Skeletal muscle cell (primary cell): Measurements from ENCODE around the gene PRKCA.

Experiments
- DNase-seq: peaks from one replicate; pipeline ENCODE4 v3.0.0-alpha.2; 2010; ENCODE audit warnings: low read depth
- H3K4me3 ChIP-seq: 2 replicates; pipeline ENCODE4 v1.5.1; 2011; ENCODE audit warnings: low read depth, mild to moderate bottlenecking, control low read depth, low read length, moderate library complexity

The PRKCA gene

GRCh38 chr17:66403846-66404556, 101.6 kb downstream of the PRKCA start:
- H3K4me3 ChIP-seq: no peak overlapping the region
- no peak for DNase-seq

GRCh38 chr17:66405836-66406677, 103.6 kb downstream of the PRKCA start:
- DNase-seq: no peak
- no peak overlapping the region for H3K4me3 ChIP-seq

DNA sequence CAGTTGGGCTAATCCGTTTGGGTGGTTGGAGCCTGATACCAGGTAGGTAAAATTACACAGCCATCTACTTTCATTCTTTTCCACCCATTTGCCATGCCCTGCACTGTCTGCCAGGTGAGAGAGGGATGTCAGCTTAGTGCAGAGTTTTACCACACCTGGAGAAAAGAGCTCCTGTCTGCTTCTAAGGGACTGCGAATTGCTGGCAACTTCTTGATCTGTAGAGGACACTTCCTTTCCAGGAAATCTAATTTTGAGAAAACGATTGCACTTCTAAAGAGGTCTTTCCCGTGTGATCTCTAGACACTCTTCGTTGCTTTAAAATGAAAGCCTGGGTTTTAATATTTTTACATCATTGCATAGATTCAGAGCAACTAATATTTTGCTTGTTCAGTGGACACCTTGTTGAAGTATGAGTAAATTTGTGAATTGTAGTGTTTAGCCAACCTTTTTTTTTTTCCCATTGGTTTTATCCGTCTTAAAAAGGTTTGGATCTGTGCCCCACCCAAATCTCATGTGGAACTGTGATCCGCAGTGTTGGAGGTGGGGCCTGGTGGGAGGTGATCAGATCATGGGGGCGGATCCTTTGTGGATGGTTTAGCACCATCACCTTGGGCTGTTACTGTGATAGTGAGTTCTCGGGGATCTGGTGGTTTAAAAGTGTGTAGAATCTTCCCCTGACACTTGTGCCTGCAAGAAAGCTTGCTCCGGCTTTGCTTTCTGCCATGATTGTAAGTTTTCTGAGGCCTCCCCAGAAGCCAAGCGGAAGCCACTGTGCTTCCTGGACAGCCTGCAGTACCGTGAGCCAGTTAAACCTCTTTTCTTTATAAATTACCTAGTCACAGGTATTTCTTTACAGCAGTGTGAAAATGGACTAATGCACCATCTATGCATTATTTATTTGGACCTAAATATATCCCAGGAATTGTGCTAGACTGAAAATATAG, 104.6 kb downstream of the PRKCA start:
- DNase-seq: no peak
- H3K4me3 ChIP-seq: no peak overlapping the region

DNA sequence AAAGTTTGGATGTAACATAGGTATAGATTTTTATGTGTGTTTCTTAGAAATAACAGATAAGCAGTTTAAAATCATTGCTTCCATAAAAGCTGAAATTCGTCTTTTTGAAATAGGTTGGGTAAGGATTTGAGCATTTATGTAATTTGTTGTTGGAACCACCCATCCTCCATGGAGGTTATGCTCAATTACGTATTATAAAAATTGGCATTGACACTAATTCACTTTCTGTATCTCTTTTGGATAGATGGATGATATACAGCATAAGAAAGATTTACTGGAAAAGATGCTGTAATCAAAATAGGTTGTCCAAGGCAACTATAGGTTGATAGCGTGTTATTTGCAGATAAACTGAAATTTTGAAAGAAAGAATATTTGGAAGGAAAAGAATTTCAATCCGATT, 105.5 kb downstream of the PRKCA start:
- DNase-seq: no peak
- no peak overlapping the region for H3K4me3 ChIP-seq

DNA sequence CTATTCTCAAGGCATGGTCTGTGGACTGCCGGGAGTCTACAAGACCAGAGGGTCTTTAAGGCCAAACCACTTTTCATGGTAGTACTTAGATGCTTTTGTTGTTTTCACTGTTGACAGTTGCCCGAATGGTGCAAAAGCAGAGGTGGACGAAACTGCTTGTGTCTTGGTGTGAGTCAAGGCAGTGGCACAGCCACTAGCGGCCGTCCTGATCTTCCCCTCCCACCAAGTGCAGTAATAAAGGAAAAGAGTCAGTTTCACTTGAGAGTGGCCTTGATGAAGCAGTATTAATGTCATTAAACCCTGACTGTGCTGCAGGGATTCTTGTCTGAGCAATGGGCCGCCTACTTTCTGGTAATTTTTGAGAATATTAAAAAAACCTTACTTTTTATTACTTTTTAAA, 109.1 kb downstream of the PRKCA start:
- DNase-seq: no peak
- no peak overlapping the region for H3K4me3 ChIP-seq

GRCh38 chr17:66412857-66413558, 110.6 kb downstream of the PRKCA start:
- no peak for DNase-seq
- no peak overlapping the region for H3K4me3 ChIP-seq

DNA sequence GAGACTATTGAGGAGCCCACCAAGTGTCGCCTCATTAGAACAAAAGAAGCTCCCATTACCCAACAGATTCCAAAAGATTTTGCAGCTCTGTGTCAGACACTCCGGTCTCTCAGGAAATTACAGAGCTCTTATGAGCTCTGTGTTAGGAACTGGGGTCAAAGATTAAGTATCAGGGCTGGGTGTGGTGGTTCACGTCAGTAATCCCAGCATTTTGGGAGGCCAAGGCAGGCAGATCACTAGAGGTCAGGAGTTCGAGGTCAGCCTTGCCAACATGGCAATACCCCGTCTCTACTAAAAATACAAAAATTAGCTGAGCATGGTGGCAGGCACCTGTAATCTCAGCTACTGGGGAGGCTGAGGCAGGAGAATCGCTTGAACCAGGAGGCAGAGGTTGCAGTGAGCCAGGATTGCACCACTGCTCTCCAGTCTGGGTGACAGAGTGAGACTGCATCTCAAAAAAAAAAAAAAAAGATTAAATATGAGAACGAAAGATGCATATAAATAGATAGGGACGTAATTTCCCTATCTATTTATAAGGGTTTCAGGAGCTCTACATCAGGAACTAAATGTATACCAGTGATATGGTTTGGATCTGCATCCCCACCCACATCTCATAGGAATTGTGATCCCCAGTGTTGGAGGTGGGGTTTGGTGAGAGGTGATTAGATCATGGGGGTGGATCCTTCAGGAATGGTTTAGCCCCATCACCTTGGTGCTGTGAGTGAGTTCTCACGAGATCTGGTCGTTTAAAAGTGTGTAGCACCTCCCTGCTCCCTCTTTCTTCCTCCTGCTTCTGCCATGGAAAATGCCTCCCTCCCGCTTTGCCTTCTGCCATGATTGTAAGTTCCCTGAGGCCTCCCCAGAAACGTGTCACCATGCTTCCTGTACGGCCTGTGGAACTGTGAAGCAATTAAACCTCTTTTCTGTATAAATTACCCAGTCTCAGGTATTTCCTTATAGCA, 111.4 kb downstream of the PRKCA start:
- no peak overlapping the region for H3K4me3 ChIP-seq
- DNase-seq: no peak

GRCh38 chr17:66414561-66415175, 112.3 kb downstream of the PRKCA start:
- no peak overlapping the region for H3K4me3 ChIP-seq
- no peak for DNase-seq

DNA sequence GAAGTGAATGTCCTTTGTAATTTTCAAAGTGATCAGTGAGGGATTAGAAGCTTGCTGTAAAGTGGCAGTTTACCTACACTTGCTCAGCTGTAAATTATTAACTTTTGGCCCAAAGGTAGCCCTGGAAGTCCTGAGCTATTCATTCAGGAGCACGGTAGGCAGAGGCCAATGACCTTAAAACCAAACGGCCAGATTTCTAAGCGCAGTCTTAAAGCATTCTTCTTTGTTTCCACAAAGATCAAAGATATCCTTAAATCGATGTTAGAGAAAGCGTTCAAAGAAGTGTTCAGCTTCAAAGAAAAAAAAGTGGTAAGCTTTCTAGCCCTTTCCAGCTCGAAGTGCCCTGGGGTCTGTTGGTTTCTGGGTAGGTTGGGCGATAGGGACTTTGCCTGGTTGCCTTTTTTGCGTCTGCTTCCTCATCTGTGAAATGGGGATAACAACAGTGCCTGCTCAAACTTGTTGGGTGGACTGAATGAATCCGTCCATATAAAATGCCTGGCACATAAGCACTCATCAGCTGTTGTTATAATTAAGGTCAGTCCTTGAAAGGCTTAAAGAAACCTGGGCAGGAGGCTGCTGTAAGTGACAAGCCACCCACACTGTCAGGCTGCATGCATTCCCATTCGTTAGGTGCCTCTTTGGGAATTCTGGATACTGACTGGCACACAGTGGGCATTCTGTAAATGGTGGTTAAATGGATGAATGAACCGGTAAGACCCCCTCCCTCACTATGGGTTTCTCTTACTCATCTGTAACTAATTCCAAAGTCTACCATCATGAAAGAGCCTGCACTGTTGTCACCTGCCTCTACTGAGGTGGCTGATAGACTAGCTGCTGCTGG, 113.2 kb downstream of the PRKCA start:
- no peak overlapping the region for H3K4me3 ChIP-seq
- no peak for DNase-seq

DNA sequence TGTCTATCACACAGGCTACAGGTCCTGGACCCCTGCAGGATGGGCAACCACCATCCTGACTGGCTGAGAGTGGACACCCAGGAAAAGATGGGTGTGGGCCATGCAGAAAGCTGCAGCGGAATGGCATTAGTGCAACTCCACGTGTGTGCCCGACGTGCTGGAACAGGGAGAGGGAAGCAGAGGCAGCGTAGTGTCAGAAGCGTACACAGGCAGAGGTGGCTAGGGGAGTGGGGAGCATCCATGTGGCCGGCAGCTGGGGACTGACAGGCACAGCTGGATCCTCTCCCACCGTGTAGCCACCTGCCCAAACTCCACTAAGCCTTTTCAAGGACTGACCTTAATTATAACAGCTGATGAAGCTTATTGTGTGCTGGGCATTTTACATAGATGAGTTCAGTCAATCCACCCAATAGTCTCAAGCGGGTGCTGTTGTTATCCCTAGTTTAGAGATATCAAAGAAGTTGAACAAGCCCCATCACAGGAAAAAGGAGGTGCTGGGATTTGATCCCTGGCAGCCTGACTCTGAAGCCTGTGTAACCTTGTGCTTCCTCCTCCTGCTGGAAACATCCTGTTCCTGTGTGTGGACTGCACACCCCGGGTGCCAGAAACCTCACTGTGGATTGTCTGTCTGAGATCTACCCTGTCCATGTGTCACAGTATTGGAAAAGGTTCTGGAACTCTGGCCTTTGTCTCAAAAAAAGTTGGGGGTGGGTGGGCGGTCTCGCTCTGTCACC, 114.0 kb downstream of the PRKCA start:
- H3K4me3 ChIP-seq: no peak overlapping the region
- DNase-seq: no peak

GRCh38 chr17:66417300-66417719, 114.9 kb downstream of the PRKCA start:
- no peak for DNase-seq
- H3K4me3 ChIP-seq: no peak overlapping the region

DNA sequence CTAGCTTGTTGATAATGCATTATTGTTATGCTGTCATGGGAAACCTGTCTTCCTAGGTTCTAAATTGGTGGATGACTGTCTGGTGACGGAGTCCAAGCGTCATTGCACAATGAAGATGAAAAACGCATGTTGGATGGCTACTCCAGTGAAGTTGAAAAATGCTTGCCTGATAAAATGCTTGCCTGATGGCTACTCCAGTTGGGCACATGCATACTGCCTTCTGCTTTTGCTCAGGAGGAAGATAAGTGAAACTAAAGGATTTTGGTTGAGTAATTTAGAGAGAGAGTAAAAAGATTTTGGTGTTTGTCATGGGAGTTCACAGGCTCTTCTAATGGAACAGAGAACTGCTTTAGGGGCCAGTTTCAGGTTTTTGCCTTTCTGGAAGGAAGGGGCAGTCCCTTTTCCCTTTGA, 118.6 kb downstream of the PRKCA start:
- DNase-seq: no peak
- no peak overlapping the region for H3K4me3 ChIP-seq

DNA sequence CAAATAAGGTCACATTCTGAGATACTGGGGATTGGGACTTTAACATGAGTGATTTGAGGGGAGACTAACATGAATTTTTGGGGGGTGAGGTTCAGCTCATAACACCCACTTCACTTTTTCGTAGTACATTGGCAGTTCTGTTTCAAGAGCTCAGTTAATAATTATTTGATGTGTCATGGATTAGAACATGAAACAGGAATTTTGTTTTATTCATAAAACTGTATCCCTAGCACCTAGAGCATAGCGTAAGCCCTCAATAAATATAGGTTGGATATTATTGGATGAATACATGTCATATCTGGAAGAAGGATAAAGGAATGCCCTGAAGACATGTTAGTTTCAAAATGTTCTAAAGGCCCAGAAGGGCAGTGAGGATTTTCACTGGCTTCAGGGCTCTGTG, 119.8 kb downstream of the PRKCA start:
- no peak overlapping the region for H3K4me3 ChIP-seq
- no peak for DNase-seq

DNA sequence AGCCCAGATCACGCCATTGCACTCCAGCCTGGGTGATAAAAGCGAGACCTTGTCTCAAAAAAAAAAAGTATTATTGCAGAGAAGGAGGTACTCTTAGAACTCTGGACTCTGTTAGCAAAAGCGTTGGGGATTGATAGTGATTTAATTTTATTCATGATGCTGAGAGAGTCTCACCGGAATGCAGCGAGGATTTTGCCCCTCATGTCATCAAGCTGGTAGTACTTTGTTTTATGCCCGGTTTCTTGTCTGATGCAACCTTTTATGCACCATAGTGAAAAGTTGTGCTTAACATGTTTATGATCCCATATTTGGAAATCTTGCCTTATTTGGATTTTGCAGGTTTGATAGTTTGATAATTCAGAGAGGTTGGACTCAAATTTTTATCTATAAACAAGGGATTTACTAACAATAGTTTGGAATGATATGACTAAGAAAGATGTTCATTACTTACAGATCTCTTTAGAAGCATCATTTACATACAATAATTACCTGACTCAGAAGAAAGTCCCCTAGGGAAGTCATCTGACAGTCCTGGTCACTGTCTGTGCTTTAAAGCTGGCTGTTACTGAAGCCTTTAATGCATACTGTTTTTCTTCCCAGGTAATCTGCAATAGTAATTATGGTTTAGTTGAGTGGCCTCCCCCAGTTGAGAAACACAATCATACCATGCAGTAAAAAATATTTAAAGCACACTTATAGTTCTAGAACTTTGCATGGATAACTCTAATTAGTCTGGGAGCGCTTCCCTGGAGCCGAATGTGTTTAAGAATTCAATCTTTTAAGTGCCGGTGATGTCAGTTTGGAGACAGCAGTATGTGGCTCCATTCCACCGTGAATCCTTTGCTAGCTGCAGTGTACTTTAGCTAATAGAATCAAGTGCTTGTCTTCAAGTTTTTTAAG, 120.9 kb downstream of the PRKCA start:
- no peak overlapping the region for H3K4me3 ChIP-seq
- no peak for DNase-seq

GRCh38 chr17:66425756-66426396, 123.5 kb downstream of the PRKCA start:
- DNase-seq: no peak
- no peak overlapping the region for H3K4me3 ChIP-seq
